Epithelial cell of proximal tubule (primary cell): ENCODE results near the gene PEAK1. TPM values are rescaled to one million over a fixed set of nuclear protein-coding genes. Genes with fewer than 3 reads are reported as not detected.

Source experiments
- DNase-seq: peaks from one replicate; pipeline ENCODE4 v3.0.0-alpha.2; 2011; ENCODE audit warnings: low read depth
- H3K4me3 ChIP-seq: 2 replicates; pipeline ENCODE4 v1.5.1; 2011; ENCODE audit warnings: low read depth, mild to moderate bottlenecking, low read length
- total RNA-seq: library from RNA; depleted of rRNA; stranded (reverse); fragments of >200 nt; gene quantifications from 2 replicates; pipeline ENCODE4 v1.2.3, GENCODE V29; 2015
- TF ChIP-seq, protein P1 (sequence below): conservative IDR thresholded peaks from 2 replicates; pipeline ENCODE4 v1.5.1; 2012; ENCODE audit warnings: low read depth, mild to moderate bottlenecking, low read length

Gene PEAK1
- total RNA-seq, 1 donor from 2014 or later: 8.1 TPM

GRCh38 chr15:77144026-77144425, 275.9 kb downstream of the PEAK1 start:
- no peak overlapping the region for H3K4me3 ChIP-seq
- DNase-seq: no peak
- TF ChIP-seq, protein P1, sequence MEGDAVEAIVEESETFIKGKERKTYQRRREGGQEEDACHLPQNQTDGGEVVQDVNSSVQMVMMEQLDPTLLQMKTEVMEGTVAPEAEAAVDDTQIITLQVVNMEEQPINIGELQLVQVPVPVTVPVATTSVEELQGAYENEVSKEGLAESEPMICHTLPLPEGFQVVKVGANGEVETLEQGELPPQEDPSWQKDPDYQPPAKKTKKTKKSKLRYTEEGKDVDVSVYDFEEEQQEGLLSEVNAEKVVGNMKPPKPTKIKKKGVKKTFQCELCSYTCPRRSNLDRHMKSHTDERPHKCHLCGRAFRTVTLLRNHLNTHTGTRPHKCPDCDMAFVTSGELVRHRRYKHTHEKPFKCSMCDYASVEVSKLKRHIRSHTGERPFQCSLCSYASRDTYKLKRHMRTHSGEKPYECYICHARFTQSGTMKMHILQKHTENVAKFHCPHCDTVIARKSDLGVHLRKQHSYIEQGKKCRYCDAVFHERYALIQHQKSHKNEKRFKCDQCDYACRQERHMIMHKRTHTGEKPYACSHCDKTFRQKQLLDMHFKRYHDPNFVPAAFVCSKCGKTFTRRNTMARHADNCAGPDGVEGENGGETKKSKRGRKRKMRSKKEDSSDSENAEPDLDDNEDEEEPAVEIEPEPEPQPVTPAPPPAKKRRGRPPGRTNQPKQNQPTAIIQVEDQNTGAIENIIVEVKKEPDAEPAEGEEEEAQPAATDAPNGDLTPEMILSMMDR: no peak

DNA sequence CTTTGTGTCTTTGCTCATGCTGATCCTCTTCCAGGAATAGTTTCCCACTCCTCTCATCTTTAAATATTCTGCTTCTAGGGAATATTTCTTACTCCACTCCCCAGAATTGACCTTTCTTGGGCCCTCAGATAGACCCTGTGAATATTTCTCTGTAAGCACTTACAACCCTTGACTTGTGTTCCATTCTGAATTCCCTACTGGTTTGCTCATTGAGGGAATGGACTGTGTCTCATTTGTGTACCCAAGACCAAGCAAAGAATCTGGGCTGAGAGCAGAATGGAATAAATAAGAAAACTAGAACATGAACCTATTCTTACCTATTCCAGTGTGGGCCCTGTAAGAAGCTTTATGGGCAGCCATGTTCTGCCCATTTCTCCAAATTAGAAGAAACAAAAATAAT, 276.3 kb downstream of the PEAK1 start:
- TF ChIP-seq, protein P1: no peak
- no peak for DNase-seq
- no peak overlapping the region for H3K4me3 ChIP-seq

- no peak for DNase-seq
- no peak overlapping the region for H3K4me3 ChIP-seq
- TF ChIP-seq, protein P1: no peak
Observed at GRCh38 chr15:77143191-77143590, 276.7 kb downstream of the PEAK1 start.

GRCh38 chr15:77140220-77140619, 279.7 kb downstream of the PEAK1 start:
- H3K4me3 ChIP-seq: no peak overlapping the region
- TF ChIP-seq, protein P1: no peak
- DNase-seq: no peak

- TF ChIP-seq, protein P1: no peak
- no peak for DNase-seq
- H3K4me3 ChIP-seq: no peak overlapping the region
Observed at GRCh38 chr15:77139312-77139711, 280.6 kb downstream of the PEAK1 start.

DNA sequence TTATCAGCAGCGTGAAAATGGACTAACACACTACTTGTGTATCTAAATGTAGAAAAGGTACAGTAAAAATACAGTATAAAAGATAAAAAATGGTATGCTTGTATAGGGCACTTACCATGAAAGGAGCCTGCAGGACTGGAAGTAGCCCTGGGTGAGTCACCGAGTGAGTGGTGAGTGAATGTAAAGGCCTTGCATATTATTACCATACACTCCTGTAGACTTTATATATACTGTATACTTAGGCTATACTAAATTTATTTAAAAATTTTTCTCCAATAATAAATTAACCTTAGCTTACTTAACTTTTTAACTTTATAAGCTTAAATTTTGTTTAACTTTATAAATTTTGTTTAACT, 281.8 kb downstream of the PEAK1 start:
- no peak for DNase-seq
- no peak overlapping the region for H3K4me3 ChIP-seq
- TF ChIP-seq, protein P1: no peak

DNA sequence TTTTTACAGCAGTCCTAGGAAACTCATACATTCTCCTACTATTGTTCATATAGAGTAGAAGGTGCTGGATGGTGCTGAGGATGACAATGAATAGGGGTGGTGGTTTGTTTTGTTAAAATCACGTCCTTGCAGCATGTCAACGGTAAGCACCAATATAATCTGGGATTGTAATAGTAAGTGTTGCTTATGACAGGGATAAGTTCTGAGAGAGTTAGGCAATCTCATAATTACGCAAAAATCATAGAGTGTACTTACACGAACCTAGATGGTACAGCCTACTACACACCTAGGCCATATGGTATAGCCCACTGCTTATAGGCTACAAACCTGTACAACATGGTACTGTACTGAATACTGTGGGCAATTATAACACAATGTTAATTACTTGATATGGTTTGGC, 284.7 kb downstream of the PEAK1 start:
- H3K4me3 ChIP-seq: no peak overlapping the region
- TF ChIP-seq, protein P1: no peak
- DNase-seq: no peak
